ENCODE results near the gene ATG4D. TPM values are rescaled to one million over a fixed set of nuclear protein-coding genes. Genes with fewer than 3 reads are reported as not detected.

The ATG4D gene
- polyA plus RNA-seq (2012; rRNA removed), result 19.7 and 22.6 TPM in 2 replicates
- polyA plus RNA-seq (2012; cell fraction: cytosol; rRNA removed), result 8.8 and 15.2 TPM in 2 replicates
- 65.8 and 70.8 TPM in 2 replicates for polyA plus RNA-seq (2012; cell fraction: nucleus; rRNA removed)

DNA sequence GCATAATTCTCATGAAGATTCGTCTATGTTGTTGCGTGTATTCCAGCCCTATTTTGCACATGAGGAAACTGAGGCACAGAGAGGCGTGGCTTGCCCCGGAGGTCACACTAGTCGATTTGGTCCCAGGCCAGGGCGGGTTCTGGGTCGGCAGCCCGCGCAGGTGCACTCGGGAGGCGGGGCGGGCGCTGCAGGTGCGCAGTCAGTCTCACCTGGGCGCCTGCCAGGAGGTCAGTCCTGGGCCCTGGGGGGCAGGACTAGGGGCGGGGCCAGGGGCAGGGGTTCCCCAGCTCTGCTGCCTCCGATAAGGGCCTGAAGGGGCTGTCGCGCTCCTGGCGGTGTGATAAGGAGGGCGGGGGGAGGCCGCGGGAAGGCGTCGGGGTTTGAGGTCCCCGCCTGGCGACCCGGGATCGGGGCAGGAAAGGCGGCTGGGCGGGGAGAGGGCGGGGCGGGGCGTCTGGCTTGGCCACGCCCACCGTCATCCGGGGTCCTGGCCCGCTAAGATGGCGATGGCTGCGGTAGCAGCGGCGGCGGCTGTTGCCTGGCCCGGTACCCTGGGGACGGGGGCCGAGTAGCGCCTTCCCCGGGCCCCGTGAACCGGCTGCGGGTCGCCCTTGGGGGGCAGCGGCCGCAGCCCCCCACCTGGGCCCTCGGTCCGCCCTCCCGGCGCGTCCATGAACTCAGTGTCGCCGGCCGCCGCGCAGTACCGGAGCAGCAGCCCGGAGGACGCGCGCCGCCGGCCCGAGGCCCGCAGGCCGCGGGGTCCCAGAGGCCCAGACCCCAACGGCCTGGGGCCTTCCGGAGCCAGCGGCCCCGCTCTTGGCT, at the start of gene ATG4D:
Gene ATG4D, plus strand, starts transcription at position 485 of the 822 bp plus-strand sequence. Its CDS starts 187 bp downstream, at position 672.
- Histone ChIP-seq H2AFZ (ENCODE audit: low read depth) (peak within 1 kb of the TSS; percentile 74; the same call in 1 of the 2 replicates), H3K36me3 (replicated peaks in 1 of 2; ENCODE audit: control insufficient read depth in 1 of 2, insufficient read depth in 2 of 2, low read length in 1 of 2) (peaks cover 0 to 3% of the 10 kb centered on the region in 2 experiments), H3K4me1 (ENCODE audit: control insufficient read depth in 1 of 2, insufficient read depth in 2 of 2, low read depth in 1 of 2, low read length in 1 of 2) (peaks cover 0 to 7% of the 10 kb centered on the region in 2 experiments; a peak in 1 of 4 replicates), H3K79me2 (ENCODE audit: insufficient read depth) (peaks cover 27% of the 10 kb centered on the region), H3K27me3 (ENCODE audit: insufficient read depth) (peaks cover 14% of the 10 kb centered on the region; the same call in 1 of the 2 replicates), H3K9ac (peak within 1 kb of the TSS; percentile 94), H3K27ac (ENCODE audit: low read depth in 2 of 2, low read length in 1 of 2) (peak within 1 kb of the TSS in 1 of 2 experiments; percentile 53; a peak in 1 of 4 replicates), H4K20me1 (ENCODE audit: insufficient read depth) (no peaks in the 10 kb centered on the region), H3K9me3 (no peaks in the 10 kb centered on the region), H3K4me3 (ENCODE audit: low read depth in 2 of 2, low read length in 1 of 2) (peak within 1 kb of the TSS; percentile 67 to 81), H3K9me2 (no peaks in the 10 kb centered on the region), H3F3A (replicated peaks; ENCODE audit: insufficient read depth) (peaks cover 5% of the 10 kb centered on the region), H3K4me2 (peak within 1 kb of the TSS; percentile 84)
- DNase-seq, result peak; percentile 100
- ChIA-PET POLR2A (interaction anchor here (1.0 kb wide), 1 partner anchor 23 kb away, joined by 3 read pairs; the partner anchor contains the start of gene KRI1), CTCF (interaction anchor here (0.8 to 3.1 kb wide), 6 partner anchors 8 to 37 kb away, joined by 3 to 19 read pairs (median 4); no protein-coding TSS in a partner anchor)
- TF ChIP-seq JUND (IDR thresholded peaks at IDR 0.05) (no peak), NRF1 (IDR thresholded peaks at IDR 0.05; ENCODE audit: low read depth, low read length) (no peak), TAF1 (IDR thresholded peaks at IDR 0.05; ENCODE audit: borderline replicate concordance, low read depth, low read length) (peak; percentile 96), ELF1 (IDR thresholded peaks at IDR 0.05) (no peak), GABPA (IDR thresholded peaks at IDR 0.05; ENCODE audit: low read depth) (no peak), USF1 (IDR thresholded peaks at IDR 0.05; ENCODE audit: borderline replicate concordance, low read depth) (no peak), TCF12 (IDR thresholded peaks at IDR 0.05) (no peak), YY1 (IDR thresholded peaks at IDR 0.05; ENCODE audit: low read depth) (peak; percentile 88), RXRA (IDR thresholded peaks at IDR 0.05; ENCODE audit: borderline replicate concordance, low read depth) (no peak), SIN3A (IDR thresholded peaks at IDR 0.05; ENCODE audit: borderline replicate concordance, low read depth, low read length) (no peak), GATA2 (CRISPR knock-in tag; IDR thresholded peaks at IDR 0.05) (no peak), SMC3 (IDR thresholded peaks at IDR 0.05; ENCODE audit: low read depth, low read length) (no peak), RFX5 (IDR thresholded peaks at IDR 0.05; ENCODE audit: low read length) (no peak), POLR2AphosphoS5 (IDR thresholded peaks at IDR 0.05; ENCODE audit: low read depth, low read length) (peak; percentile 89), FOSL2 (IDR thresholded peaks at IDR 0.05; ENCODE audit: borderline replicate concordance, low read depth) (no peak), NFIC (IDR thresholded peaks at IDR 0.05; ENCODE audit: borderline replicate concordance) (peak; percentile 15; the same call in 1 of the 2 replicates), USF2 (IDR thresholded peaks at IDR 0.05; ENCODE audit: borderline replicate concordance, low read depth, low read length) (no peak), MEF2A (IDR thresholded peaks at IDR 0.05; ENCODE audit: borderline replicate concordance, low read depth) (no peak), EP300 (IDR thresholded peaks at IDR 0.05; ENCODE audit: borderline replicate concordance in 1 of 2, low read depth in 1 of 2, low read length in 1 of 2) (no peak)
- TF ChIP-seq, protein P1, sequence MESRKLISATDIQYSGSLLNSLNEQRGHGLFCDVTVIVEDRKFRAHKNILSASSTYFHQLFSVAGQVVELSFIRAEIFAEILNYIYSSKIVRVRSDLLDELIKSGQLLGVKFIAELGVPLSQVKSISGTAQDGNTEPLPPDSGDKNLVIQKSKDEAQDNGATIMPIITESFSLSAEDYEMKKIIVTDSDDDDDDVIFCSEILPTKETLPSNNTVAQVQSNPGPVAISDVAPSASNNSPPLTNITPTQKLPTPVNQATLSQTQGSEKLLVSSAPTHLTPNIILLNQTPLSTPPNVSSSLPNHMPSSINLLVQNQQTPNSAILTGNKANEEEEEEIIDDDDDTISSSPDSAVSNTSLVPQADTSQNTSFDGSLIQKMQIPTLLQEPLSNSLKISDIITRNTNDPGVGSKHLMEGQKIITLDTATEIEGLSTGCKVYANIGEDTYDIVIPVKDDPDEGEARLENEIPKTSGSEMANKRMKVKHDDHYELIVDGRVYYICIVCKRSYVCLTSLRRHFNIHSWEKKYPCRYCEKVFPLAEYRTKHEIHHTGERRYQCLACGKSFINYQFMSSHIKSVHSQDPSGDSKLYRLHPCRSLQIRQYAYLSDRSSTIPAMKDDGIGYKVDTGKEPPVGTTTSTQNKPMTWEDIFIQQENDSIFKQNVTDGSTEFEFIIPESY (IDR thresholded peaks at IDR 0.05; ENCODE audit: borderline replicate concordance, low read depth), result no peak
- TF ChIP-seq, protein P2, sequence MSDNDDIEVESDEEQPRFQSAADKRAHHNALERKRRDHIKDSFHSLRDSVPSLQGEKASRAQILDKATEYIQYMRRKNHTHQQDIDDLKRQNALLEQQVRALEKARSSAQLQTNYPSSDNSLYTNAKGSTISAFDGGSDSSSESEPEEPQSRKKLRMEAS (IDR thresholded peaks at IDR 0.05; ENCODE audit: low read depth), result no peak
- TF ChIP-seq, protein P3, sequence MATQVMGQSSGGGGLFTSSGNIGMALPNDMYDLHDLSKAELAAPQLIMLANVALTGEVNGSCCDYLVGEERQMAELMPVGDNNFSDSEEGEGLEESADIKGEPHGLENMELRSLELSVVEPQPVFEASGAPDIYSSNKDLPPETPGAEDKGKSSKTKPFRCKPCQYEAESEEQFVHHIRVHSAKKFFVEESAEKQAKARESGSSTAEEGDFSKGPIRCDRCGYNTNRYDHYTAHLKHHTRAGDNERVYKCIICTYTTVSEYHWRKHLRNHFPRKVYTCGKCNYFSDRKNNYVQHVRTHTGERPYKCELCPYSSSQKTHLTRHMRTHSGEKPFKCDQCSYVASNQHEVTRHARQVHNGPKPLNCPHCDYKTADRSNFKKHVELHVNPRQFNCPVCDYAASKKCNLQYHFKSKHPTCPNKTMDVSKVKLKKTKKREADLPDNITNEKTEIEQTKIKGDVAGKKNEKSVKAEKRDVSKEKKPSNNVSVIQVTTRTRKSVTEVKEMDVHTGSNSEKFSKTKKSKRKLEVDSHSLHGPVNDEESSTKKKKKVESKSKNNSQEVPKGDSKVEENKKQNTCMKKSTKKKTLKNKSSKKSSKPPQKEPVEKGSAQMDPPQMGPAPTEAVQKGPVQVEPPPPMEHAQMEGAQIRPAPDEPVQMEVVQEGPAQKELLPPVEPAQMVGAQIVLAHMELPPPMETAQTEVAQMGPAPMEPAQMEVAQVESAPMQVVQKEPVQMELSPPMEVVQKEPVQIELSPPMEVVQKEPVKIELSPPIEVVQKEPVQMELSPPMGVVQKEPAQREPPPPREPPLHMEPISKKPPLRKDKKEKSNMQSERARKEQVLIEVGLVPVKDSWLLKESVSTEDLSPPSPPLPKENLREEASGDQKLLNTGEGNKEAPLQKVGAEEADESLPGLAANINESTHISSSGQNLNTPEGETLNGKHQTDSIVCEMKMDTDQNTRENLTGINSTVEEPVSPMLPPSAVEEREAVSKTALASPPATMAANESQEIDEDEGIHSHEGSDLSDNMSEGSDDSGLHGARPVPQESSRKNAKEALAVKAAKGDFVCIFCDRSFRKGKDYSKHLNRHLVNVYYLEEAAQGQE (IDR thresholded peaks at IDR 0.05; ENCODE audit: low read depth, low read length), result no peak
- 5% methylated on average over 20 of the region's 79 CpGs for WGBS (ENCODE audit: low lambda C conversion rate)

Measured in SK-N-SH (cell line).